ENCODE data around the gene EMC9.

EMC9 gene

GRCh38 chr14:24143511-24143910 is 2.1 kb upstream of the EMC9 start:
- ChIA-PET CTCF (interaction anchor here (0.6 kb wide), 1 partner anchor 17 kb away, joined by 3 read pairs; no protein-coding TSS in a partner anchor), POLR2A (interaction anchor here (1.1 to 1.4 kb wide), 3 partner anchors 8 to 29 kb away, joined by 3 to 4 read pairs (median 4); partner anchors contain the start of genes DCAF11, NRL and PSME1)
- DNase-seq (ENCODE audit: extremely low spot score) = no peak
- TF ChIP-seq NFRKB (IDR thresholded peaks at IDR 0.05) (no peak), LEF1 (IDR thresholded peaks at IDR 0.05; ENCODE audit: borderline replicate concordance) (no peak), TARDBP (IDR thresholded peaks at IDR 0.05) (no peak), FOXK2 (IDR thresholded peaks at IDR 0.05) (no peak), HDGF (IDR thresholded peaks at IDR 0.05; ENCODE audit: borderline replicate concordance) (no peak)

DNA sequence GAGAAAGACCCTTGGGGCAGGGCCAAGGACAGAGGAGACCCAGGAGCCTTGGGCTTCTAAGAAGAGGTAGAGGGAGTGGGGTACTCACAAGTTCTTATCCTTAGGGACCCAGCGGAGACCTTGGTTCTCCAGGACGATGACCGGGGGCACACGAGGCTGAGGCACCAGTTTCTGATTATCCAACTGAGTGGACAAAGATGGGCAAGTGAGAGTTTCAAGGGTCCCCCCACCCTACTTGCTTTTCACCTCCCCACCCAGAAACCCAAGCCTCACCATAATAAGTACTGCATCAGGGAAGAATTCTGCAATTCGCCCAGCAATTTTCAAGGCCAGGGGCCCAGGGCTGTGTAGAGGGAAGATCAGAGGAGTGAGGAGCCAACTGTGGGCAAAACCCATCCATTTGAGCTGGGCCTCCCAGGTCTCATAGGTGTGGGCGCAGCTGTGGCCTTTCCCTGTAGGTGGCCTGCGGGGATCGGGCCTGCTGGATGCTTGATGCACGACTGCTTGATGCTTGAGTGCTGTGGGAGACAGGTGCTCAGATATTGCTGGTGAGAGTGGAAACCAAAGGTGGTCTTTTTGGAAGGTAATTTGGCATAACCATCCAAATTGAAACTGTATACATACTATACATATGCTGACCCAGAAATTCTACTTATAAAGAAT is 2.0 kb downstream of the EMC9 start:
- ChIA-PET CTCF (interaction anchor here (1.9 to 2.6 kb wide), 2 partner anchors 21 to 31 kb away, joined by 6 read pairs; partner anchors contain the start of gene IRF9), POLR2A (interaction anchor here (1.1 to 4.0 kb wide), 8 partner anchors 8 to 87 kb away, joined by 3 to 34 read pairs (median 12); partner anchors contain the start of genes CARMIL3, CHMP4A, DCAF11 and IRF9)
- TF ChIP-seq TARDBP (IDR thresholded peaks at IDR 0.05) = no peak
- no peak for TF ChIP-seq SP1 (IDR thresholded peaks at IDR 0.05)
- no peak for TF ChIP-seq BHLHE40 (IDR thresholded peaks at IDR 0.05; ENCODE audit: borderline replicate concordance)
- no peak for TF ChIP-seq ARNT (IDR thresholded peaks at IDR 0.05)
- no peak for TF ChIP-seq L3MBTL2 (conservative IDR thresholded peaks at IDR 0.05)
- no peak for TF ChIP-seq FOXA1 (IDR thresholded peaks at IDR 0.05)
- TF ChIP-seq ZNF384 (IDR thresholded peaks at IDR 0.05) = no peak
- no peak for TF ChIP-seq PKNOX1 (IDR thresholded peaks at IDR 0.05)
- TF ChIP-seq FOXK2 (IDR thresholded peaks at IDR 0.05) = no peak
- TF ChIP-seq SUZ12 (IDR thresholded peaks at IDR 0.05) = no peak
- TF ChIP-seq CTBP1 (IDR thresholded peaks at IDR 0.05; ENCODE audit: borderline replicate concordance) = no peak
- TF ChIP-seq FOXM1 (IDR thresholded peaks at IDR 0.05; ENCODE audit: borderline replicate concordance) = no peak
- TF ChIP-seq LEF1 (IDR thresholded peaks at IDR 0.05; ENCODE audit: borderline replicate concordance) = no peak
- TF ChIP-seq NFRKB (IDR thresholded peaks at IDR 0.05) = no peak
- TF ChIP-seq ELF4 (IDR thresholded peaks at IDR 0.05) = no peak
- no peak for TF ChIP-seq HDGF (IDR thresholded peaks at IDR 0.05; ENCODE audit: borderline replicate concordance)
- DNase-seq (ENCODE audit: extremely low spot score) = no peak

- no peak for DNase-seq (ENCODE audit: extremely low spot score)
- ChIA-PET CTCF (interaction anchor here (1.9 to 2.6 kb wide), 2 partner anchors 22 to 30 kb away, joined by 6 read pairs; partner anchors contain the start of gene IRF9), POLR2A (interaction anchor here (0.6 to 4.0 kb wide), 10 partner anchors 8 to 674 kb away, joined by 3 to 34 read pairs (median 4); partner anchors contain the start of genes CHMP4A, DCAF11, IRF9 and NRL)
Measured at GRCh38 chr14:24138396-24139271, 2.8 kb downstream of the EMC9 start.

GRCh38 chr14:24137529-24138395 is 3.6 kb downstream of the EMC9 start:
- ChIA-PET CTCF (interaction anchor here (1.6 to 2.6 kb wide), 2 partner anchors 23 to 29 kb away, joined by 6 read pairs; partner anchors contain the start of gene IRF9), POLR2A (interaction anchor here (1.0 to 4.0 kb wide), 14 partner anchors 9 to 105 kb away, joined by 3 to 62 read pairs (median 6); partner anchors contain the start of genes CARMIL3, CHMP4A, DCAF11 and IRF9)
- no peak for DNase-seq (ENCODE audit: extremely low spot score)
- no peak for TF ChIP-seq PKNOX1 (IDR thresholded peaks at IDR 0.05)
- TF ChIP-seq CTBP1 (IDR thresholded peaks at IDR 0.05; ENCODE audit: borderline replicate concordance) = no peak
- TF ChIP-seq FOXK2 (IDR thresholded peaks at IDR 0.05) = no peak
- no peak for TF ChIP-seq LEF1 (IDR thresholded peaks at IDR 0.05; ENCODE audit: borderline replicate concordance)
- TF ChIP-seq FOXA1 (IDR thresholded peaks at IDR 0.05) = no peak
- no peak for TF ChIP-seq ARNT (IDR thresholded peaks at IDR 0.05)
- TF ChIP-seq ZNF384 (IDR thresholded peaks at IDR 0.05) = no peak
- TF ChIP-seq FOXM1 (IDR thresholded peaks at IDR 0.05; ENCODE audit: borderline replicate concordance) = no peak
- no peak for TF ChIP-seq L3MBTL2 (conservative IDR thresholded peaks at IDR 0.05)
- TF ChIP-seq HDGF (IDR thresholded peaks at IDR 0.05; ENCODE audit: borderline replicate concordance) = no peak
- TF ChIP-seq SUZ12 (IDR thresholded peaks at IDR 0.05) = no peak
- TF ChIP-seq ELF4 (IDR thresholded peaks at IDR 0.05) = no peak
- TF ChIP-seq NFRKB (IDR thresholded peaks at IDR 0.05) = no peak
- TF ChIP-seq TARDBP (IDR thresholded peaks at IDR 0.05) = no peak
- TF ChIP-seq SP1 (IDR thresholded peaks at IDR 0.05) = no peak
- no peak for TF ChIP-seq BHLHE40 (IDR thresholded peaks at IDR 0.05; ENCODE audit: borderline replicate concordance)

More at GRCh38 chr14:24138396-24139271, 2.8 kb downstream of the EMC9 start:
- no peak for TF ChIP-seq HDGF (IDR thresholded peaks at IDR 0.05; ENCODE audit: borderline replicate concordance)

DNA sequence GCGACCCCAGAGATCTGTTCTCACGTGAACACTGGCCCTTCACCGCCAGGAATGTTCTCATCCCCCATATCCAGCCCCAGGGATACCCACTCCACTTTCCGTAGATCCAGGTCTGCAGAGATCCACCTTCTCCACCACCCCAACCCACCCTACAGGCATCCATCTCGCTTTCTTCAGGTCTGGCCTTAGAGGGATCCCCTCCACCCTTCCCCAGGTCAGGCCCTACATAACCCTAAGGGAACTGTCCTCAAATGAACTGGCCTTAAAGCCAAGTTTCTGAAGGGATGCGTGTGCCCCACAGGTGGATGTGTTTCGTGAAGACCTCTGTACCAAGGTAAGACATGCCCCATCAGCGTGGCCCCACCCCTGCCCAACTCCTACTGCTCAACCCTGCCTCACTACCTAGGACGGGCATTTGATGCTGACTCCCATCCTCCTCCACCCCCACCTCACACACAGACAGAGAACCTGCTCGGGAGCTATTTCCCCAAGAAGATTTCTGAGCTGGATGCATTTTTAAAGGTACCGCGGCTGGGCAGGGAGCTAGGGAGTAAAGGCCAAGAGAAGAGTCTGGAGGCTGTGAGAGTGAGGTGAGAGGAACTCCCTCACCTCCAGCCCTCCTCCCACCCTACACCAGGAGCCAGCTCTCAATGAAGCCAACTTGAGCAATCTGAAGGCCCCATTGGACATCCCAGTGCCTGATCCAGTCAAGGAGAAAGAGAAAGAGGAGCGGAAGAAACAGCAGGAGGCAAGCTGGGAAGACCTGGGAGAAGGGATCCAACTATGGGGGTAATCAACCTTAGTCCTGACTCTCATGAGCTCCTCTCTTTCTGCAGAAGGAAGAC is 4.5 kb downstream of the EMC9 start:
- ChIA-PET POLR2A (interaction anchor here (1.0 to 4.0 kb wide), 14 partner anchors 10 to 106 kb away, joined by 3 to 62 read pairs (median 6); partner anchors contain the start of genes CARMIL3, DCAF11, IRF9 and NRL), CTCF (interaction anchor here (1.6 kb wide), 1 partner anchor 24 kb away, joined by 6 read pairs; the partner anchor contains the start of gene IRF9)
- TF ChIP-seq ELF4 (IDR thresholded peaks at IDR 0.05) (no peak), FOXK2 (IDR thresholded peaks at IDR 0.05) (no peak), FOXM1 (IDR thresholded peaks at IDR 0.05; ENCODE audit: borderline replicate concordance) (no peak), ZNF384 (IDR thresholded peaks at IDR 0.05) (no peak), TARDBP (IDR thresholded peaks at IDR 0.05) (no peak), LEF1 (IDR thresholded peaks at IDR 0.05; ENCODE audit: borderline replicate concordance) (no peak), ARNT (IDR thresholded peaks at IDR 0.05) (no peak), HDGF (IDR thresholded peaks at IDR 0.05; ENCODE audit: borderline replicate concordance) (no peak), CTBP1 (IDR thresholded peaks at IDR 0.05; ENCODE audit: borderline replicate concordance) (no peak), PKNOX1 (IDR thresholded peaks at IDR 0.05) (no peak), BHLHE40 (IDR thresholded peaks at IDR 0.05; ENCODE audit: borderline replicate concordance) (no peak), NFRKB (IDR thresholded peaks at IDR 0.05) (no peak), SP1 (IDR thresholded peaks at IDR 0.05) (no peak), FOXA1 (IDR thresholded peaks at IDR 0.05) (no peak), SUZ12 (IDR thresholded peaks at IDR 0.05) (no peak), L3MBTL2 (conservative IDR thresholded peaks at IDR 0.05) (no peak)
- no peak for DNase-seq (ENCODE audit: extremely low spot score)

All from HEK293T (cell line).